ENCODE data around the gene PER2. TPM values are rescaled to one million over a fixed set of nuclear protein-coding genes. Genes with fewer than 3 reads are reported as not detected.

PER2 gene
- total and polyA plus RNA-seq, 2 of the 13 experiments (the other 11 are each of a cell fraction or from before 2014, with no cell fraction given), result 5.1 to 9.4 TPM

DNA sequence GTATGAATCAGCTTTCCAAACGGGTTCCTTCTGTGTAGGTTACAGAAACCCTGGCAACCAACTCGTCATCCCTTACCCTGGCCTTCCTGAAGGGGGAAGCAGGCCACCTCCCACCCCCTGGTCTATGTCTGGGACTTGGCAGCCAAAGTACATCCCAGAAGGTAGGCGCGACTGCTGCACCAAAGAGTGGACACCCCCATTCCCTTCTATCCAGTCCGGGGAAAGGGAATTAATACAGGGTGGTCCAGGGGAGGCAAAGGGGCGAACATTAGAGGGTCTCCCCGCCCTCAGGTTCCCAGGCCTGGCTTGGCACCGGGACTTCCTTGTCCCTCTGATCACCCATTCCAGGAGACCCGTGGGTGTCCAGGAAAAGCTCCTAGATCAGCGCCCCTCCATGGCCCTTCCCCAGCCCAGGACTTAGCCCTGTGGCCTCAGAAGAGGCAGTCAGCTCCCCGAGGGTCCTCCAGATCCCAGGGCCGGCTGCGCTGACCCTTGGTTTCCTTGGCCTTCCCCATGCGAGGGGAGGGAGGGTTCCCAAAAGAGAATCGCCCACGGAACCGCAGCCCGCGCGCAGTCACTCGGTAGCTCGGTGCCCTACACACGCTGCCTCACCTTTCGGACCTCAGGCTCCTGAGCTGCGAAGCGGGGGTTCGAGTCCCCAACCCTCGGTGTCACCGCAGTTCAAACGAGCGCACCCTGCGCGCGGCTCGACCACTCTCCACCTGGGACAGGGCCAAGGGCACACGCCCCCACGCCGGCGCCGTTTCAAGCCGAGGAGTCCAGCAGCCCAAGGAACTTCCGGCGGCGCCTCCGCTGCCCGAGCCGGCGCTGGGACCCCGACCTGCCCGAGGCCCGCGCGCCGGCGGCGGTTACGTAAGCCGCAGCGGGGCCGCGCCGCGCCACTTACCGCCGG, at the start of gene PER2 (continued):
- TF ChIP-seq GABPB1 (CRISPR knock-in tag; IDR thresholded peaks at IDR 0.05), result peak; percentile 18

DNA sequence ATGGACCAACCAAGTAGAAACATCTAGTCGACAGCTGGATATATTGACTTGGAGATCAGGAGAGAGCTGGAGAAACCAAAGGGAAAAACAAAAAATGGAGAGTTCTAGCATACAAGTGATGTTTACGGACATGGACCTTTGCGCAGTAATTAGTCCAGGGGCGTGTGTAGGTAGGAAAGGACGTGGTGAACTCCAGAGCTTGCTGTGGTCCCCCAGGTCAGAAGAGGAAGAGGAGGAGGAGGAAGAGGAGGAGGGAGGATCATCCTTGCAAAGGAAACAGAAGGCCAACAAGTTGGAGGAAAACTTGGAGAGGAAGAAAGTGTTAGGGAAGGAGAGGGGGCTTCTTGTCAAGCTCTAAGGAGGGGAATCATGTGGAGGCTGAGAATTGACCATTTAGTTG, 49.4 kb upstream of the PER2 start:
- H4K20me1 ChIP-seq (ENCODE audit: insufficient read depth, low read length), result no peaks in the 10 kb centered on the region
- no peaks in the 10 kb centered on the region for H3K79me2 ChIP-seq (ENCODE audit: insufficient read depth, low read length)
- H2AFZ ChIP-seq (ENCODE audit: low read length), result no peak overlapping the region
- ATAC-seq (no peak), FAIRE-seq (no peak), DNase-seq (ENCODE audit: low spot score) (no peak)
- H3K4me1 ChIP-seq (ENCODE audit: insufficient read depth, low read length), result no peaks in the 10 kb centered on the region
- no peak overlapping the region for H3K4me3 ChIP-seq (replicated peaks in 1 of 3; ENCODE audit: insufficient read depth in 1 of 3, low read depth in 2 of 3, low read length in 3 of 3)
- no TSS peak for BruUV-seq (replicated peaks)
- TF ChIP-seq ZBTB7B (CRISPR knock-in tag; IDR thresholded peaks at IDR 0.05) (no peak), ZNF891 (CRISPR knock-in tag; IDR thresholded peaks at IDR 0.05) (no peak), ATF7-NPFF (CRISPR knock-in tag; IDR thresholded peaks at IDR 0.05; ENCODE audit: low read depth) (no peak), TAF15 (IDR thresholded peaks at IDR 0.05; ENCODE audit: low read depth, low read length, poor library complexity, severe bottlenecking) (no peak), HOXA7 (CRISPR knock-in tag; IDR thresholded peaks at IDR 0.05) (no peak), FOSL1 (CRISPR knock-in tag; IDR thresholded peaks at IDR 0.05; ENCODE audit: borderline replicate concordance) (no peak)
- TF ChIP-seq, protein P1, sequence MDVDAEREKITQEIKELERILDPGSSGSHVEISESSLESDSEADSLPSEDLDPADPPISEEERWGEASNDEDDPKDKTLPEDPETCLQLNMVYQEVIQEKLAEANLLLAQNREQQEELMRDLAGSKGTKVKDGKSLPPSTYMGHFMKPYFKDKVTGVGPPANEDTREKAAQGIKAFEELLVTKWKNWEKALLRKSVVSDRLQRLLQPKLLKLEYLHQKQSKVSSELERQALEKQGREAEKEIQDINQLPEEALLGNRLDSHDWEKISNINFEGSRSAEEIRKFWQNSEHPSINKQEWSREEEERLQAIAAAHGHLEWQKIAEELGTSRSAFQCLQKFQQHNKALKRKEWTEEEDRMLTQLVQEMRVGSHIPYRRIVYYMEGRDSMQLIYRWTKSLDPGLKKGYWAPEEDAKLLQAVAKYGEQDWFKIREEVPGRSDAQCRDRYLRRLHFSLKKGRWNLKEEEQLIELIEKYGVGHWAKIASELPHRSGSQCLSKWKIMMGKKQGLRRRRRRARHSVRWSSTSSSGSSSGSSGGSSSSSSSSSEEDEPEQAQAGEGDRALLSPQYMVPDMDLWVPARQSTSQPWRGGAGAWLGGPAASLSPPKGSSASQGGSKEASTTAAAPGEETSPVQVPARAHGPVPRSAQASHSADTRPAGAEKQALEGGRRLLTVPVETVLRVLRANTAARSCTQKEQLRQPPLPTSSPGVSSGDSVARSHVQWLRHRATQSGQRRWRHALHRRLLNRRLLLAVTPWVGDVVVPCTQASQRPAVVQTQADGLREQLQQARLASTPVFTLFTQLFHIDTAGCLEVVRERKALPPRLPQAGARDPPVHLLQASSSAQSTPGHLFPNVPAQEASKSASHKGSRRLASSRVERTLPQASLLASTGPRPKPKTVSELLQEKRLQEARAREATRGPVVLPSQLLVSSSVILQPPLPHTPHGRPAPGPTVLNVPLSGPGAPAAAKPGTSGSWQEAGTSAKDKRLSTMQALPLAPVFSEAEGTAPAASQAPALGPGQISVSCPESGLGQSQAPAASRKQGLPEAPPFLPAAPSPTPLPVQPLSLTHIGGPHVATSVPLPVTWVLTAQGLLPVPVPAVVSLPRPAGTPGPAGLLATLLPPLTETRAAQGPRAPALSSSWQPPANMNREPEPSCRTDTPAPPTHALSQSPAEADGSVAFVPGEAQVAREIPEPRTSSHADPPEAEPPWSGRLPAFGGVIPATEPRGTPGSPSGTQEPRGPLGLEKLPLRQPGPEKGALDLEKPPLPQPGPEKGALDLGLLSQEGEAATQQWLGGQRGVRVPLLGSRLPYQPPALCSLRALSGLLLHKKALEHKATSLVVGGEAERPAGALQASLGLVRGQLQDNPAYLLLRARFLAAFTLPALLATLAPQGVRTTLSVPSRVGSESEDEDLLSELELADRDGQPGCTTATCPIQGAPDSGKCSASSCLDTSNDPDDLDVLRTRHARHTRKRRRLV (CRISPR knock-in tag; IDR thresholded peaks at IDR 0.05), result no peak
- TF ChIP-seq, protein P2, sequence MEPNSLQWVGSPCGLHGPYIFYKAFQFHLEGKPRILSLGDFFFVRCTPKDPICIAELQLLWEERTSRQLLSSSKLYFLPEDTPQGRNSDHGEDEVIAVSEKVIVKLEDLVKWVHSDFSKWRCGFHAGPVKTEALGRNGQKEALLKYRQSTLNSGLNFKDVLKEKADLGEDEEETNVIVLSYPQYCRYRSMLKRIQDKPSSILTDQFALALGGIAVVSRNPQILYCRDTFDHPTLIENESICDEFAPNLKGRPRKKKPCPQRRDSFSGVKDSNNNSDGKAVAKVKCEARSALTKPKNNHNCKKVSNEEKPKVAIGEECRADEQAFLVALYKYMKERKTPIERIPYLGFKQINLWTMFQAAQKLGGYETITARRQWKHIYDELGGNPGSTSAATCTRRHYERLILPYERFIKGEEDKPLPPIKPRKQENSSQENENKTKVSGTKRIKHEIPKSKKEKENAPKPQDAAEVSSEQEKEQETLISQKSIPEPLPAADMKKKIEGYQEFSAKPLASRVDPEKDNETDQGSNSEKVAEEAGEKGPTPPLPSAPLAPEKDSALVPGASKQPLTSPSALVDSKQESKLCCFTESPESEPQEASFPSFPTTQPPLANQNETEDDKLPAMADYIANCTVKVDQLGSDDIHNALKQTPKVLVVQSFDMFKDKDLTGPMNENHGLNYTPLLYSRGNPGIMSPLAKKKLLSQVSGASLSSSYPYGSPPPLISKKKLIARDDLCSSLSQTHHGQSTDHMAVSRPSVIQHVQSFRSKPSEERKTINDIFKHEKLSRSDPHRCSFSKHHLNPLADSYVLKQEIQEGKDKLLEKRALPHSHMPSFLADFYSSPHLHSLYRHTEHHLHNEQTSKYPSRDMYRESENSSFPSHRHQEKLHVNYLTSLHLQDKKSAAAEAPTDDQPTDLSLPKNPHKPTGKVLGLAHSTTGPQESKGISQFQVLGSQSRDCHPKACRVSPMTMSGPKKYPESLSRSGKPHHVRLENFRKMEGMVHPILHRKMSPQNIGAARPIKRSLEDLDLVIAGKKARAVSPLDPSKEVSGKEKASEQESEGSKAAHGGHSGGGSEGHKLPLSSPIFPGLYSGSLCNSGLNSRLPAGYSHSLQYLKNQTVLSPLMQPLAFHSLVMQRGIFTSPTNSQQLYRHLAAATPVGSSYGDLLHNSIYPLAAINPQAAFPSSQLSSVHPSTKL (CRISPR knock-in tag; IDR thresholded peaks at IDR 0.05), result no peak
- in situ Hi-C loops (cut with HindIII; ENCODE audit: extremely low pct_ligation_motif_present, low pct_unique_long_range_greater_than_20kb) (no loop called here), intact Hi-C loops (cut with micrococcal nuclease; ENCODE audit: unreplicated experiment) (no loop called here)
- ChIA-PET POLR2A (no interaction called here), CTCF (ENCODE audit: low intra/inter-chr PET ratio, low total read pairs) (no interaction called here)
- H3K36me3 ChIP-seq (replicated peaks in 1 of 2; ENCODE audit: control insufficient read depth in 1 of 2, insufficient read depth in 2 of 2, low read length in 2 of 2), result peaks cover 11 to 29% of the 10 kb centered on the region in 2 experiments
- no peak overlapping the region for H3K27ac ChIP-seq (ENCODE audit: extremely low read length, insufficient read depth, low read length)
- no peaks in the 10 kb centered on the region for H3K9me3 ChIP-seq (ENCODE audit: low read length)
- H3K9ac ChIP-seq (ENCODE audit: insufficient read depth, low read depth, low read length), result no peak overlapping the region
- 93% methylated on average over 5 of the region's 5 CpGs for WGBS (ENCODE audit: low lambda C conversion rate)
- H3K27me3 ChIP-seq (ENCODE audit: control insufficient read depth in 1 of 2, insufficient read depth in 2 of 2, low read length in 2 of 2), result no peaks in the 10 kb centered on the region
- H3K4me2 ChIP-seq (ENCODE audit: low read depth, low read length), result no peak overlapping the region
